Measurements from ENCODE around the gene UNC79.

GRCh38 chr14:93733631-93734030, 302.9 kb downstream of the UNC79 start:
- TF ChIP-seq EZH2phosphoT487 (IDR thresholded peaks at IDR 0.05; ENCODE audit: low read depth, severe bottlenecking, unreplicated experiment) (no peak), CTCF (IDR thresholded peaks at IDR 0.05; ENCODE audit: poor library complexity) (no peak)
